A375 (cell line): ENCODE measurements around the gene CXXC1. TPM values are rescaled to one million over a fixed set of nuclear protein-coding genes. Genes with fewer than 3 reads are reported as not detected.
A peak's percentile ranks its signal among the peaks of the same experiment; 100 is the strongest.

ENCODE experiments used
- small RNA-seq: library from RNA; depleted of rRNA; stranded (forward); fragments of <200 nt; gene quantifications from one replicate; pipeline ENCODE3, GENCODE V24; 2014
- total RNA-seq: library from RNA; depleted of rRNA; stranded (reverse); fragments of >200 nt; shearing (Covaris generic); gene quantifications from 2 replicates; pipeline ENCODE4 v1.2.3, GENCODE V29; 2014; rRNA removed

Gene CXXC1
- 34.0 and 36.1 TPM in 2 replicates for total RNA-seq

GRCh38 chr18:50287441-50288347 lies at the start of gene CXXC1:
CXXC1 (minus strand) TSS chr18:50287692; CDS start chr18:50287589, 103 bp downstream.

GRCh38 chr18:50281295-50281971 lies 6.1 kb downstream of the CXXC1 start, which contains the start of gene MBD1:
MBD1 (minus strand) TSS chr18:50281523; CDS start chr18:50279992, 1,531 bp downstream.

GRCh38 chr18:50266248-50266704 lies 21.2 kb downstream of the CXXC1 start, which contains the start of gene CFAP53:
CFAP53 (minus strand) TSS chr18:50266495; CDS start chr18:50266404, 91 bp downstream.

Small RNAs within 50 kb of the gene (small RNA-seq; reads per million reads assigned to genes)
- gene RNA5SP458, result 2.1 reads per million, percentile 74 among the genes with 10 or more reads in this experiment

Other genes starting within 250 kb of the CXXC1 start
- gene MYO5B, start 92.5 kb downstream of the CXXC1 start, total RNA-seq, result 3.5 and 4.7 TPM in 2 replicates
- 0.16 and 0.87 TPM in 2 replicates for gene CFAP53, start 21.2 kb downstream of the CXXC1 start, total RNA-seq
- 51.8 and 59.8 TPM in 2 replicates for gene MBD1, start 6.2 kb downstream of the CXXC1 start, total RNA-seq
- 21.3 and 25.2 TPM in 2 replicates for gene SKA1, start 87.4 kb upstream of the CXXC1 start, total RNA-seq